Tibial artery (tissue), 4 donors: Measurements from ENCODE around the gene ZNF775.

Experiments used
- DNase-seq, 2 donors: peaks; one replicate each; pipeline ENCODE4 v3.0.0-alpha.2; 2019
- H3K27ac ChIP-seq, 2 donors: fragments of 200-600 bp; sonication (generic) in 1 of 2; 1 replicate in 1 of 2; 2 replicates in 1 of 2; pipeline ENCODE4 v1.5.1; 2018 to 2019; ENCODE audit warnings: mild to moderate bottlenecking in 1 of 2
- H3K27me3 ChIP-seq, 2 donors: fragments of 200-600 bp; sonication (generic) in 1 of 2; one replicate each; pipeline versions ENCODE4 v1.5.1 to v1.6.0; 2016 to 2019
- H3K36me3 ChIP-seq, 3 donors: fragments of 200-600 bp; sonication (generic) in 2 of 3; one replicate each; pipeline ENCODE4 v1.5.1; 2016 to 2019; ENCODE audit warnings: mild to moderate bottlenecking in 2 of 3
- H3K4me1 ChIP-seq, 4 donors: fragments of 200-600 bp; sonication (generic) in 2 of 4; 1 replicate in 3 of 4; 2 replicates in 1 of 4; pipeline ENCODE4 v1.5.1; 2016 to 2019
- H3K4me3 ChIP-seq, 2 donors: fragments of 200-600 bp; sonication (generic) in 1 of 2; 1 replicate in 1 of 2; 2 replicates in 1 of 2; pipeline ENCODE4 v1.5.1; 2018 to 2019; ENCODE audit warnings: mild to moderate bottlenecking in 2 of 2
- H3K9me3 ChIP-seq, 3 donors: fragments of 200-600 bp; sonication (generic) in 1 of 3; one replicate each; pipeline ENCODE4 v1.5.1; 2016 to 2019
- CTCF ChIP-seq, 2 experiments: fragments of 200-600 bp in 1 of 2; fragments of 450-650 bp in 1 of 2; IDR thresholded peaks; one replicate each; pipeline ENCODE4 v1.5.1; 2017 to 2019; ENCODE audit warnings: antibody characterized with exemption in 2 of 2, mild to moderate bottlenecking in 1 of 2, moderate library complexity in 1 of 2
- intact Hi-C: fragments of 100-400 bp; cut with DNase I; formaldehyde crosslinking; loops from one replicate; pipeline ENCODE4 v1.15.0; 2023; ENCODE audit warnings: low total_unique reads

Gene ZNF775

GRCh38 chr7:150396851-150397260 lies 17.7 kb downstream of the ZNF775 start:
- Histone ChIP-seq H3K4me1 (no peaks in the 10 kb centered on the region), H3K9me3 (no peaks in the 10 kb centered on the region), H3K36me3 (peaks cover 3 to 33% (median 14%) of the 10 kb centered on the region in 3 donors), H3K27ac (no peak overlapping the region), H3K27me3 (no peaks in the 10 kb centered on the region), H3K4me3 (no peak overlapping the region)
- no peak for TF ChIP-seq CTCF (IDR thresholded peaks at IDR 0.05)
- no peak for DNase-seq
- intact Hi-C loops = no loop called here

- intact Hi-C loops = no loop called here
- TF ChIP-seq CTCF (IDR thresholded peaks at IDR 0.05) = no peak
- peaks cover 3 to 33% (median 14%) of the 10 kb centered on the region in 3 donors for H3K36me3 ChIP-seq
- DNase-seq = no peak
- no peak overlapping the region for H3K4me3 ChIP-seq
- H3K27me3 ChIP-seq = no peaks in the 10 kb centered on the region
- no peaks in the 10 kb centered on the region for H3K4me1 ChIP-seq
- H3K27ac ChIP-seq = no peak overlapping the region
- no peaks in the 10 kb centered on the region for H3K9me3 ChIP-seq
Observed at GRCh38 chr7:150397346-150398107, 18.4 kb downstream of the ZNF775 start.

- Histone ChIP-seq H3K27me3 (no peaks in the 10 kb centered on the region), H3K4me1 (peaks cover 0 to under 1% (median under 1%) of the 10 kb centered on the region in 4 donors), H3K36me3 (peaks cover 3 to 33% (median 14%) of the 10 kb centered on the region in 3 donors), H3K27ac (no peak overlapping the region), H3K9me3 (no peaks in the 10 kb centered on the region), H3K4me3 (no peak overlapping the region)
- TF ChIP-seq CTCF (IDR thresholded peaks at IDR 0.05) = no peak
- intact Hi-C loops = no loop called here
- no peak for DNase-seq
Observed at GRCh38 chr7:150398108-150398964, 19.2 kb downstream of the ZNF775 start.

- Histone ChIP-seq H3K4me1 (peaks cover 0 to 6% (median 6%) of the 10 kb centered on the region in 4 donors), H3K36me3 (peaks cover 3 to 33% (median 14%) of the 10 kb centered on the region in 3 donors), H3K4me3 (no peak overlapping the region), H3K27me3 (no peaks in the 10 kb centered on the region), H3K9me3 (no peaks in the 10 kb centered on the region), H3K27ac (no peak overlapping the region)
- intact Hi-C loops = no loop called here
- no peak for DNase-seq
- TF ChIP-seq CTCF (IDR thresholded peaks at IDR 0.05) = no peak
Observed at GRCh38 chr7:150398965-150399320, 19.8 kb downstream of the ZNF775 start.

GRCh38 chr7:150399421-150400007 lies 20.4 kb downstream of the ZNF775 start:
- H3K4me1 ChIP-seq = peaks cover 0 to 12% (median 11%) of the 10 kb centered on the region in 4 donors
- no peak for DNase-seq
- no peak overlapping the region for H3K27ac ChIP-seq
- H3K4me3 ChIP-seq = no peak overlapping the region
- intact Hi-C loops = loop anchor here (10.0 kb wide), 1 partner anchor 625 kb away; the partner anchor contains the start of gene ZNF467
- no peaks in the 10 kb centered on the region for H3K27me3 ChIP-seq
- H3K9me3 ChIP-seq = no peaks in the 10 kb centered on the region
- TF ChIP-seq CTCF (IDR thresholded peaks at IDR 0.05) = no peak
- peaks cover 3 to 33% (median 14%) of the 10 kb centered on the region in 3 donors for H3K36me3 ChIP-seq
